OCI-LY7 (cell line): ENCODE data around the gene STARD7. TPM values are rescaled to one million over a fixed set of nuclear protein-coding genes. Genes with fewer than 3 reads are reported as not detected.

ENCODE experiments used
- BruUV-seq: library from RNA; stranded (reverse); fragments of 400-500 nt; replicated peaks from 2 replicates; lab custom pipeline; 2021; lab: Mats Ljungman, UMichigan
- CTCF ChIA-PET: fragments of 300-600 bp; sonication (Branson Sonifier 250); formaldehyde crosslinking; loops from one replicate; lab custom pipeline; 2022; ENCODE audit warnings: antibody characterized with exemption; ENCODE audit not compliant: unreplicated experiment; lab: Charles Lee
- POLR2A ChIA-PET: fragments of 300-600 bp; sonication (Branson Sonifier 250); formaldehyde crosslinking; loops from one replicate; lab custom pipeline; 2022; ENCODE audit warnings: antibody characterized with exemption; lab: Charles Lee
- DNase-seq: peaks from one replicate; pipeline ENCODE4 v3.0.0-alpha.2; 2015; ENCODE audit warnings: low spot score
- H2AFZ ChIP-seq: fragments of 200-600 bp; sonication (generic), shearing (Covaris generic); 2 replicates; pipeline ENCODE4 v1.6.1; 2014; ENCODE audit warnings: mild to moderate bottlenecking, antibody characterized with exemption, low read length, moderate library complexity
- H3K27ac ChIP-seq: fragments of 200-600 bp; sonication (generic); 2 replicates; pipeline ENCODE4 v1.5.1; 2014; ENCODE audit warnings: mixed run types, low read depth, mild to moderate bottlenecking, moderate library complexity, low read length, inconsistent platforms; ENCODE audit not compliant: poor library complexity, severe bottlenecking
- H3K36me3 ChIP-seq: fragments of 200-600 bp; sonication (generic); 2 replicates; pipeline ENCODE4 v1.6.1; 2014; ENCODE audit warnings: mild to moderate bottlenecking, antibody characterized with exemption, low read length, moderate library complexity, mixed read lengths; ENCODE audit not compliant: insufficient read depth
- H3K4me1 ChIP-seq: fragments of 200-600 bp; sonication (generic); 2 replicates; pipeline ENCODE4 v1.5.1; 2014; ENCODE audit warnings: mild to moderate bottlenecking, low read length; ENCODE audit not compliant: insufficient read depth, poor library complexity, severe bottlenecking
- H3K4me2 ChIP-seq: fragments of 200-600 bp; sonication (generic); 2 replicates; pipeline ENCODE4 v1.6.1; 2014; ENCODE audit warnings: mild to moderate bottlenecking, low read length
- H3K4me3 ChIP-seq: fragments of 200-600 bp; sonication (generic); 2 replicates; pipeline ENCODE4 v1.5.1; 2014; ENCODE audit warnings: mild to moderate bottlenecking, low read depth, low read length; ENCODE audit not compliant: poor library complexity, severe bottlenecking
- H3K79me2 ChIP-seq: fragments of 200-600 bp; sonication (generic); 2 replicates; pipeline ENCODE4 v1.6.1; 2016; ENCODE audit warnings: low read depth, mild to moderate bottlenecking, low read length, moderate library complexity, mixed read lengths; ENCODE audit not compliant: insufficient read depth
- H3K9me2 ChIP-seq: fragments of 200-600 bp; sonication (generic); 2 replicates; pipeline ENCODE4 v1.6.1; 2016; ENCODE audit warnings: mild to moderate bottlenecking, low read length, mixed read lengths; ENCODE audit not compliant: insufficient read depth
- H3K9me3 ChIP-seq: fragments of 200-600 bp; sonication (generic); 2 replicates; pipeline ENCODE4 v1.6.1; 2014; ENCODE audit warnings: mild to moderate bottlenecking, mixed run types, low read length, mixed read lengths
- H4K20me1 ChIP-seq: fragments of 200-600 bp; sonication (generic); 2 replicates; pipeline ENCODE4 v1.6.1; 2014; ENCODE audit warnings: mild to moderate bottlenecking, antibody characterized with exemption, low read length, moderate library complexity, mixed read lengths; ENCODE audit not compliant: insufficient read depth
- EZH2phosphoT487 ChIP-seq: fragments of 200-600 bp; sonication (generic); IDR thresholded peaks from 2 replicates; pipeline ENCODE4 v1.6.1; 2018; ENCODE audit warnings: low read depth, borderline replicate concordance, mild to moderate bottlenecking, mixed run types, antibody characterized with exemption, low read length, moderate library complexity, mixed read lengths
- intact Hi-C: fragments of 100-400 bp; cut with micrococcal nuclease; formaldehyde crosslinking; loops from one replicate; pipeline ENCODE4 v1.10.0; 2022; ENCODE audit not compliant: unreplicated experiment
- total RNA-seq, 2 experiments: library from RNA; depleted of rRNA in 1 of 2; stranded (reverse); fragments of >200 nt in 1 of 2; shearing (Covaris generic) in 1 of 2; gene quantifications; 2 replicates each; pipeline ENCODE4 v1.2.3, GENCODE V29; 2014 to 2022
- TF ChIP-seq, protein P1 (sequence below): fragments of 200-600 bp; sonication (generic); conservative IDR thresholded peaks from 2 replicates; pipeline ENCODE4 v1.5.1; 2014; ENCODE audit warnings: mild to moderate bottlenecking, antibody characterized with exemption, low read length, moderate library complexity, mixed read lengths

The STARD7 gene
- total RNA-seq, 2 experiments from 2014 or later = 206 to 239 TPM

DNA sequence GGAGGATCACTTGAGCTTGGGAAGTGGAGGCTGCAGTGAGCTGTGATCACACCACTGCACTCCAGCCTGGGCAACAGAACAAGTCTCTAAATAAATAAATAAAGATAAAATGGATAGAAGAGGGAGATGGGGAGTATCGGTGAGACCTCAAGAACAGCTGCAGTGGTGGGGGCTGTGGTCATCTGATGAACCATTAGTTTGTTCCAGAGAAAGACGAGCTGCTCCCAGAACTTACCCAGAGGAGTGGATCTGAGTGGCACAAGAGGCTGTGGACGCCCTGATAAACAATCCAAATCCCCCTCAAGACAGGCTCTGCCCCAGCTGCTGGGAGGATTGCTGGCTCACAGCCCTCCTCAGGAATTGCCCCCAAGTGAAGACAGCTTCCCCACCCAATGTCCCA is 30.5 kb upstream of the STARD7 start:
- ChIA-PET POLR2A (interaction anchor here (0.9 to 5.2 kb wide), 2 partner anchors 21 to 30 kb away, joined by 3 to 22 read pairs; partner anchors contain the start of gene STARD7), CTCF (interaction anchor here (0.6 kb wide), 1 partner anchor 23 kb away, joined by 3 read pairs; no protein-coding TSS in a partner anchor)
- Histone ChIP-seq H2AFZ (no peak overlapping the region), H3K9me3 (no peaks in the 10 kb centered on the region), H3K27ac (no peak overlapping the region), H3K9me2 (no peaks in the 10 kb centered on the region), H3K4me2 (no peak overlapping the region), H3K36me3 (no peaks in the 10 kb centered on the region; the same call in 1 of the 2 replicates), H4K20me1 (no peaks in the 10 kb centered on the region), H3K79me2 (no peaks in the 10 kb centered on the region), H3K4me1 (peaks cover 52% of the 10 kb centered on the region), H3K4me3 (no peak overlapping the region)
- TF ChIP-seq EZH2phosphoT487 = no peak
- TF ChIP-seq, protein P1, sequence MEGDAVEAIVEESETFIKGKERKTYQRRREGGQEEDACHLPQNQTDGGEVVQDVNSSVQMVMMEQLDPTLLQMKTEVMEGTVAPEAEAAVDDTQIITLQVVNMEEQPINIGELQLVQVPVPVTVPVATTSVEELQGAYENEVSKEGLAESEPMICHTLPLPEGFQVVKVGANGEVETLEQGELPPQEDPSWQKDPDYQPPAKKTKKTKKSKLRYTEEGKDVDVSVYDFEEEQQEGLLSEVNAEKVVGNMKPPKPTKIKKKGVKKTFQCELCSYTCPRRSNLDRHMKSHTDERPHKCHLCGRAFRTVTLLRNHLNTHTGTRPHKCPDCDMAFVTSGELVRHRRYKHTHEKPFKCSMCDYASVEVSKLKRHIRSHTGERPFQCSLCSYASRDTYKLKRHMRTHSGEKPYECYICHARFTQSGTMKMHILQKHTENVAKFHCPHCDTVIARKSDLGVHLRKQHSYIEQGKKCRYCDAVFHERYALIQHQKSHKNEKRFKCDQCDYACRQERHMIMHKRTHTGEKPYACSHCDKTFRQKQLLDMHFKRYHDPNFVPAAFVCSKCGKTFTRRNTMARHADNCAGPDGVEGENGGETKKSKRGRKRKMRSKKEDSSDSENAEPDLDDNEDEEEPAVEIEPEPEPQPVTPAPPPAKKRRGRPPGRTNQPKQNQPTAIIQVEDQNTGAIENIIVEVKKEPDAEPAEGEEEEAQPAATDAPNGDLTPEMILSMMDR = no peak
- intact Hi-C loops = no loop called here
- no TSS peak for BruUV-seq
- DNase-seq = no peak

DNA sequence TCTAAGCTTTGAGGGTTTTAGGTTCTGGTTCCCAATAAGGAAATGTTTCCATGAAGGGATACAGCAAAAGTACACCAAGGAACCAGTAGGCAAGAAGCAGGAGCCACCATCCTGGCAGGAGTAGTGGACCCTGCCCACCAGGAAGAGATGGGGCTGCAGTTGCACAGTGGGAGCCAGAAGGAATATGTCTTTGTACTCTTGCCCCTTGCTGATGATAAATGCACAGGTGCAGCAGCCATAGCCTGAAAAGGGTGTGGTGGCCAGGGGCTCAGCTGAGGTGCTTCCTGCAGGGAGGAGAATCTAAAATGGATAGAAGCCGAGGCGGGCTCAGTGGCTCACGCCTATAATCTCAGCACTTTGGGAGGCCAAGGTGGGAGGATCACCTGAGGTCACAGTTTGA is 29.6 kb upstream of the STARD7 start:
- Histone ChIP-seq H3K4me3 (no peak overlapping the region), H3K9me3 (no peaks in the 10 kb centered on the region), H3K36me3 (no peaks in the 10 kb centered on the region; the same call in 1 of the 2 replicates), H3K4me2 (no peak overlapping the region), H4K20me1 (no peaks in the 10 kb centered on the region), H2AFZ (no peak overlapping the region), H3K9me2 (no peaks in the 10 kb centered on the region), H3K27ac (no peak overlapping the region), H3K4me1 (peaks cover 60% of the 10 kb centered on the region), H3K79me2 (no peaks in the 10 kb centered on the region)
- no peak for TF ChIP-seq EZH2phosphoT487
- TF ChIP-seq, protein P1 = no peak
- CTCF ChIA-PET = no interaction called here
- intact Hi-C loops = no loop called here
- POLR2A ChIA-PET = interaction anchor here (1.0 to 5.2 kb wide), 3 partner anchors 18 to 46 kb away, joined by 3 to 22 read pairs (median 7); partner anchors contain the start of gene STARD7
- BruUV-seq = no TSS peak
- no peak for DNase-seq

DNA sequence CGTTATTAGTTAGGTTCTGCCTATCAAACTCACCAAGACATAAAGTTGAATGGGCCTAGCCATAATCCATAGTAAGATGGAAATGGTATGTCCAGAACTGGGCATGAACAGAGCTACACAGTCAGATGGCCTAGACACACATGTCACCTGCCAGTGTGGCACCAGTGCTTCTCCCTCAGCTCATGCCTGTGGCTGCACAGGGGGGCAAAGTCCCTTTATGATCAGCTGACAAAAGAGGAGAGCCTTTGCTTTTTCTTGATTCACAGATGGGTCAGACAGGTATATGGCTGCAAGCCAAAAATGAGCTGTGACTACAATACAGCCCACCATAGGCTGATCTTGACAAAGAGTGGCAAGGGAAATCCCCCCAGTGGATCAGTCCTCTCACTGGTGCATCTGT is 28.3 kb upstream of the STARD7 start:
- no peak overlapping the region for H3K4me3 ChIP-seq
- H3K9me2 ChIP-seq = no peaks in the 10 kb centered on the region
- CTCF ChIA-PET = no interaction called here
- BruUV-seq = no TSS peak
- H3K79me2 ChIP-seq = no peaks in the 10 kb centered on the region
- intact Hi-C loops = no loop called here
- no peak overlapping the region for H3K4me2 ChIP-seq
- H4K20me1 ChIP-seq = no peaks in the 10 kb centered on the region
- POLR2A ChIA-PET = interaction anchor here (0.6 to 1.2 kb wide), 2 partner anchors 19 to 23 kb away, joined by 3 to 7 read pairs; no protein-coding TSS in a partner anchor
- H3K27ac ChIP-seq = no peak overlapping the region
- H3K4me1 ChIP-seq = peaks cover 54% of the 10 kb centered on the region
- H3K9me3 ChIP-seq = no peaks in the 10 kb centered on the region
- TF ChIP-seq, protein P1 = no peak
- no peak for TF ChIP-seq EZH2phosphoT487
- H2AFZ ChIP-seq = no peak overlapping the region
- DNase-seq = no peak
- H3K36me3 ChIP-seq = no peaks in the 10 kb centered on the region; the same call in 1 of the 2 replicates
